Measurements from ENCODE around the gene ANKEF1. TPM values are rescaled to one million over a fixed set of nuclear protein-coding genes. Genes with fewer than 3 reads are reported as not detected.

ANKEF1 gene
- total RNA-seq, 3 donors from 2014 or later (not counting 1 experiment from before 2014, with no cell fraction given): 1.6 to 1.9 (median 1.8) TPM

GRCh38 chr20:10061641-10062040 lies 26.9 kb downstream of the ANKEF1 start:
- H3K4me3 Mint-ChIP-seq: no peak overlapping the region
- TF ChIP-seq, protein P1, sequence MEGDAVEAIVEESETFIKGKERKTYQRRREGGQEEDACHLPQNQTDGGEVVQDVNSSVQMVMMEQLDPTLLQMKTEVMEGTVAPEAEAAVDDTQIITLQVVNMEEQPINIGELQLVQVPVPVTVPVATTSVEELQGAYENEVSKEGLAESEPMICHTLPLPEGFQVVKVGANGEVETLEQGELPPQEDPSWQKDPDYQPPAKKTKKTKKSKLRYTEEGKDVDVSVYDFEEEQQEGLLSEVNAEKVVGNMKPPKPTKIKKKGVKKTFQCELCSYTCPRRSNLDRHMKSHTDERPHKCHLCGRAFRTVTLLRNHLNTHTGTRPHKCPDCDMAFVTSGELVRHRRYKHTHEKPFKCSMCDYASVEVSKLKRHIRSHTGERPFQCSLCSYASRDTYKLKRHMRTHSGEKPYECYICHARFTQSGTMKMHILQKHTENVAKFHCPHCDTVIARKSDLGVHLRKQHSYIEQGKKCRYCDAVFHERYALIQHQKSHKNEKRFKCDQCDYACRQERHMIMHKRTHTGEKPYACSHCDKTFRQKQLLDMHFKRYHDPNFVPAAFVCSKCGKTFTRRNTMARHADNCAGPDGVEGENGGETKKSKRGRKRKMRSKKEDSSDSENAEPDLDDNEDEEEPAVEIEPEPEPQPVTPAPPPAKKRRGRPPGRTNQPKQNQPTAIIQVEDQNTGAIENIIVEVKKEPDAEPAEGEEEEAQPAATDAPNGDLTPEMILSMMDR (IDR thresholded peaks at IDR 0.05): no peak
- Histone ChIP-seq H3K27ac (ENCODE audit: low read length) (no peak overlapping the region), H3K4me1 (ENCODE audit: control insufficient read depth, insufficient read depth, low read length) (no peaks in the 10 kb centered on the region), H3K36me3 (ENCODE audit: control insufficient read depth, insufficient read depth, low read length) (peaks cover 4% of the 10 kb centered on the region), H3K9me3 (ENCODE audit: control insufficient read depth, insufficient read depth, low read length) (no peaks in the 10 kb centered on the region), H3K4me3 (ENCODE audit: low read length) (no peak overlapping the region), H3K27me3 (ENCODE audit: control insufficient read depth, insufficient read depth, low read length) (no peaks in the 10 kb centered on the region)
- H3K36me3 Mint-ChIP-seq: no peaks in the 10 kb centered on the region
- ATAC-seq (no peak), DNase-seq (no peak)
- no peak overlapping the region for H3K27ac Mint-ChIP-seq
- WGBS (ENCODE audit: insufficient coverage): 70% methylated on average over 2 of the region's 2 CpGs
- H3K4me1 Mint-ChIP-seq: no peaks in the 10 kb centered on the region
- H3K27me3 Mint-ChIP-seq (ENCODE audit: low read depth in 2 of 2): peaks cover 12 to 18% of the 10 kb centered on the region in 2 donors
- intact Hi-C loops (cut with micrococcal nuclease): no loop called here
- no peaks in the 10 kb centered on the region for H3K9me3 Mint-ChIP-seq

- no peak overlapping the region for H3K4me3 Mint-ChIP-seq
- Histone ChIP-seq H3K27me3 (ENCODE audit: control insufficient read depth, insufficient read depth, low read length) (no peaks in the 10 kb centered on the region), H3K4me1 (ENCODE audit: control insufficient read depth, insufficient read depth, low read length) (no peaks in the 10 kb centered on the region), H3K4me3 (ENCODE audit: low read length) (no peak overlapping the region), H3K36me3 (ENCODE audit: control insufficient read depth, insufficient read depth, low read length) (no peaks in the 10 kb centered on the region), H3K9me3 (ENCODE audit: control insufficient read depth, insufficient read depth, low read length) (no peaks in the 10 kb centered on the region), H3K27ac (ENCODE audit: low read length) (no peak overlapping the region)
- no peaks in the 10 kb centered on the region for H3K36me3 Mint-ChIP-seq
- no peaks in the 10 kb centered on the region for H3K9me3 Mint-ChIP-seq
- no peak for ATAC-seq
- no peaks in the 10 kb centered on the region for H3K4me1 Mint-ChIP-seq
- no peak for DNase-seq
- peaks cover 12 to 18% of the 10 kb centered on the region in 2 donors for H3K27me3 Mint-ChIP-seq (ENCODE audit: low read depth in 2 of 2)
- H3K27ac Mint-ChIP-seq: no peak overlapping the region
- TF ChIP-seq, protein P1 (IDR thresholded peaks at IDR 0.05): no peak
- intact Hi-C loops (cut with micrococcal nuclease): no loop called here
- WGBS (ENCODE audit: insufficient coverage): 95% methylated on average over 2 of the region's 2 CpGs
Observed at GRCh38 chr20:10063482-10063881, 28.7 kb downstream of the ANKEF1 start.

DNA sequence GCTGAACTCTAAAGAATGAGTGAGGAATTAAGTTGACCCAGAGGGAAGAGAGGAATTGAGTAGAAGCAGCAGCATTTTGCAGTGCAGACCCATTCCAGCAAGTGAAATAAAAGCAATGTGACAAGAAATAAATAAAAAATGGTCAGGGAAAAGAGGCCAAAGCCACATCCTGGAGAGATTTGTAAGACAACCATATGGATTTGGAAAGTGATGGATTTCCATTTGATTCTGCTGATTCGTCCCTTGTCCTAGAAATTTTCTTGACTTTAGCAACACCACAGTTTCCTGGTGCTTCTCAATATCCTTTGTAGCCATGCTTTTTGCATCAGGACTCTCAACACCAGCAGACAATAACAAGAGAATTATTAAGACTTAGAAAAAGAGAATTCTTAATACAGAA lies 29.8 kb downstream of the ANKEF1 start:
- H3K4me1 ChIP-seq (ENCODE audit: control insufficient read depth, insufficient read depth, low read length): no peaks in the 10 kb centered on the region
- H3K4me3 ChIP-seq (ENCODE audit: low read length): no peak overlapping the region
- H3K36me3 ChIP-seq (ENCODE audit: control insufficient read depth, insufficient read depth, low read length): no peaks in the 10 kb centered on the region
- Mint-ChIP-seq H3K36me3 (no peaks in the 10 kb centered on the region), H3K27ac (no peak overlapping the region), H3K4me3 (no peak overlapping the region), H3K9me3 (no peaks in the 10 kb centered on the region), H3K4me1 (no peaks in the 10 kb centered on the region), H3K27me3 (ENCODE audit: low read depth in 2 of 2) (peaks cover 16 to 18% of the 10 kb centered on the region in 2 donors)
- H3K9me3 ChIP-seq (ENCODE audit: control insufficient read depth, insufficient read depth, low read length): no peaks in the 10 kb centered on the region
- DNase-seq (no peak), ATAC-seq (no peak)
- intact Hi-C loops (cut with micrococcal nuclease): no loop called here
- TF ChIP-seq, protein P1 (IDR thresholded peaks at IDR 0.05): no peak
- WGBS (ENCODE audit: insufficient coverage): 89% methylated on average over 1 of the region's 1 CpG
- H3K27ac ChIP-seq (ENCODE audit: low read length): no peak overlapping the region
- no peaks in the 10 kb centered on the region for H3K27me3 ChIP-seq (ENCODE audit: control insufficient read depth, insufficient read depth, low read length)

- peaks cover 16 to 18% of the 10 kb centered on the region in 2 donors for H3K27me3 Mint-ChIP-seq (ENCODE audit: low read depth in 2 of 2)
- Histone ChIP-seq H3K9me3 (ENCODE audit: control insufficient read depth, insufficient read depth, low read length) (no peaks in the 10 kb centered on the region), H3K36me3 (ENCODE audit: control insufficient read depth, insufficient read depth, low read length) (no peaks in the 10 kb centered on the region), H3K27ac (ENCODE audit: low read length) (no peak overlapping the region), H3K4me1 (ENCODE audit: control insufficient read depth, insufficient read depth, low read length) (no peaks in the 10 kb centered on the region), H3K4me3 (ENCODE audit: low read length) (no peak overlapping the region), H3K27me3 (ENCODE audit: control insufficient read depth, insufficient read depth, low read length) (no peaks in the 10 kb centered on the region)
- no peaks in the 10 kb centered on the region for H3K36me3 Mint-ChIP-seq
- no peak for DNase-seq
- no peak for ATAC-seq
- no peak overlapping the region for H3K27ac Mint-ChIP-seq
- intact Hi-C loops (cut with micrococcal nuclease): no loop called here
- TF ChIP-seq, protein P1 (IDR thresholded peaks at IDR 0.05): no peak
- H3K4me1 Mint-ChIP-seq: no peaks in the 10 kb centered on the region
- H3K4me3 Mint-ChIP-seq: no peak overlapping the region
- H3K9me3 Mint-ChIP-seq: no peaks in the 10 kb centered on the region
- 97% methylated on average over 3 of the region's 3 CpGs for WGBS (ENCODE audit: insufficient coverage)
Observed at GRCh38 chr20:10065154-10065833, 30.5 kb downstream of the ANKEF1 start.
